T47D (cell line): Measurements from ENCODE around the gene MIXL1.
"Not testable (repeated sequence)": the region's sequence is repeated elsewhere in the genome, so short reads cannot be mapped to it uniquely, and the experiment has no call there.

Source experiments
- DNase-seq, 2 experiments: peaks; one replicate each; pipeline versions ENCODE4 v3.0.0 to v3.0.0-alpha.2; 2011 to 2012; ENCODE audit warnings: low read depth in 1 of 2, low spot score in 1 of 2
- JUND ChIP-seq: IDR thresholded peaks from 2 replicates; pipeline ENCODE4 v1.6.1; 2012; ENCODE audit warnings: low read depth
- in situ Hi-C: cut with HindIII; loops from 2 replicates; pipeline ENCODE4 v1.10.0; 2016; ENCODE audit warnings: low sequenced_read_pairs, low pct_unique_long_range_greater_than_20kb

Gene MIXL1

GRCh38 chr1:226223786-226224244 lies 351 bp downstream of the MIXL1 start:
- no peak for DNase-seq
- in situ Hi-C loops, result no loop called here
- TF ChIP-seq JUND, result no peak

GRCh38 chr1:226226601-226227000 lies 3.1 kb downstream of the MIXL1 start:
- in situ Hi-C loops, result no loop called here
- TF ChIP-seq JUND, result no peak
- DNase-seq, result no peak

GRCh38 chr1:226233293-226233692 lies 9.8 kb downstream of the MIXL1 start:
- TF ChIP-seq JUND, result no peak
- DNase-seq, result no peak
- in situ Hi-C loops, result no loop called here

DNA sequence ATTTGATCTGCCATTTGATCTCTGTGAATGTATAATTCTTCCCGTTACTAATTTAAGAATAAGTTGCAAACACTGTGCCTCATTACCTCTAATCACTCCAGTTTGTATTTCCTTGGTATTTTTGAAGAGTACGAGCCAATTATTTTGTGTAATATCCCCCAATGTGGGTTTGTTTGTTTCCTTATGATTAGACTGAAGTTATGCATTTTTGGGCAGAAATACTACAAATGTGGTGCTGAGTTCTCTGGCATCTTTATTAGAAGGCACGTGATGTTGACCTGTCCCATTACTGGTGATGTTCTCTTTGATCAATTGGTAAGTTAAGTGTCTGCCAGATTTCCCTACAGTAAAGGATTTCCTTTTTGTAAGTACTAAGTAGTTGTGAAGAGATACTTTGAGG lies 10.3 kb downstream of the MIXL1 start:
- no peak for TF ChIP-seq JUND
- no peak for DNase-seq
- in situ Hi-C loops, result no loop called here

GRCh38 chr1:226236826-226237225 lies 13.4 kb downstream of the MIXL1 start:
- DNase-seq, result no peak
- in situ Hi-C loops, result no loop called here
- no peak for TF ChIP-seq JUND

- in situ Hi-C loops, result no loop called here
- no peak for TF ChIP-seq JUND
- no peak for DNase-seq
These were observed 16.0 kb downstream of the MIXL1 start for GRCh38 chr1:226239421-226239820.

GRCh38 chr1:226248091-226248490 lies 24.6 kb downstream of the MIXL1 start:
- in situ Hi-C loops, result no loop called here
- TF ChIP-seq JUND, result no peak
- DNase-seq, result no peak

DNA sequence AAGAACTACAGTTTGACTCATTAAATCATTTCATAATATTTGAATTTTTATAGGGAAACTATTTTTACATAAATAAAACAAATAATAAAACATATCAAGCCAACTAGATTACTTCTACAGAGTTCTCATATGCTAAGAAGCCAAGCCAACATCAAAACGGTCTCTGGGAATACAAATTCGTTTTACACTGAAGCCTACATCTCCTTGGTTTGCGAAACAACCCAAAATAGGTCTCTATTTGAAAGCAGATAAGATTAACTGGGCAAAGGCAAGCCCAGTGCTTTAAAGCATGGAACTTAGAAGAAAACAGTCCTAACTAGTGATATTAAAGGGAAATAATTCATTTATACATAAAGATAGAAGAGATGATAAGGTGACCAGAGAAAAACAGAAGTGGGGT lies 25.3 kb downstream of the MIXL1 start:
- no peak for DNase-seq
- TF ChIP-seq JUND, result no peak
- in situ Hi-C loops, result no loop called here

- in situ Hi-C loops, result no loop called here
- no peak for TF ChIP-seq JUND
- DNase-seq, result no peak
These were observed 27.0 kb downstream of the MIXL1 start for GRCh38 chr1:226250511-226250910.

- DNase-seq, in situ Hi-C loops: not testable (repeated sequence)
These were observed 29.4 kb downstream of the MIXL1 start for GRCh38 chr1:226252841-226253240.

GRCh38 chr1:226253933-226254332 lies 30.5 kb downstream of the MIXL1 start:
- DNase-seq, result no peak
- in situ Hi-C loops, result no loop called here
- no peak for TF ChIP-seq JUND

DNA sequence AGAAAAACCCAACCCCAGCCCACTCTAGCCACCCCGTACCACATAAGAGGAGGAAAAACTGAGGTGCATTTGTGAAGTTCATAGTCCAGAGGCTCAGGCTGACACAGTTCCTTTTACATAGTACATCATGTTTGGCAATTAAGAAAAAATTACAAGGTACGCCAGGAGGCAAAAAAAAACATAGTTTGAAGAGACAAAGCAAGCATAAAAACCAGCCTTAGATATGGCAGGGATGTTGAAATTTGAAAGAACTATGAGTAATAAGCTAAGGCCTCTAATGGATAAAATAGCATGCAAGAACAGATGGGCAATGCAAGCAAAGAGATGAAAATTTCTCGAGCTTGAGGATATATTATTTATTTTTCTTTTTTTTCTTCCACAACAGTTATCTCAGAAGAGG lies 31.9 kb downstream of the MIXL1 start:
- no peak for TF ChIP-seq JUND
- DNase-seq, result no peak
- in situ Hi-C loops, result no loop called here

GRCh38 chr1:226261818-226262217 lies 38.4 kb downstream of the MIXL1 start:
- DNase-seq, result no peak
- in situ Hi-C loops, result no loop called here
- TF ChIP-seq JUND, result no peak

DNA sequence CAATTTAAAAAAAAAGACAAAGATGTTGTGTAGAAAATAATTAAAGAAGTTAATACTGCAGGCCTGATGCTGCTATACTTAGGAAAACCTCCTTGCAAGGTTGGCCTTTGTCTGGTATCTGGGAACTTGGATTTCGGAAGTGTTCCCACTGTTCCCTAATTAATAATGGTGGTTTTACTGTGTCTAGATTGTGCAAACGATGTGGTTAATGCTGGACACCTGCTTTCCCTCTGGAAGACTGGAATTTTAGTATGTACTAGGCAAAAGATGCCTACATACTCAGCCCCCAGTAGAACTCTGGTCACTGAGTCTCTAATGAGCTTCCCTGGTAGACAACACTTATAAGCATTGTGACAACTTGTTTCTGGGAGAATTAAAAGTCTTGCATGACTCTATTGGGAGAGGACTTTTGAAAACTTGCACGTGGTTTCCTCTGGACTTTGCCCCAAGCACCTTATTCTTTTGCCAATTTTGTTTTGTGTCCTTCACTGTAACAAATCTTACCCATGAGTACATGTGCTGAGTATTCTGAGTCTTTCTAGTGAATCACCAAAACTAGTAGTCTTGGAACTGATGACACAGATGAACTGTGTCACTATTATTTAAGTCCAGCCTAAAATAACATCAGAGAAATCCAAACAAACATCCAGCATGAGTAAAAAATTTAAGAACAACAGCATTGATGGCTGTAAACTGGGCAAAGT lies 45.1 kb downstream of the MIXL1 start:
- TF ChIP-seq JUND, result no peak
- DNase-seq, result no peak
- in situ Hi-C loops, result no loop called here

DNA sequence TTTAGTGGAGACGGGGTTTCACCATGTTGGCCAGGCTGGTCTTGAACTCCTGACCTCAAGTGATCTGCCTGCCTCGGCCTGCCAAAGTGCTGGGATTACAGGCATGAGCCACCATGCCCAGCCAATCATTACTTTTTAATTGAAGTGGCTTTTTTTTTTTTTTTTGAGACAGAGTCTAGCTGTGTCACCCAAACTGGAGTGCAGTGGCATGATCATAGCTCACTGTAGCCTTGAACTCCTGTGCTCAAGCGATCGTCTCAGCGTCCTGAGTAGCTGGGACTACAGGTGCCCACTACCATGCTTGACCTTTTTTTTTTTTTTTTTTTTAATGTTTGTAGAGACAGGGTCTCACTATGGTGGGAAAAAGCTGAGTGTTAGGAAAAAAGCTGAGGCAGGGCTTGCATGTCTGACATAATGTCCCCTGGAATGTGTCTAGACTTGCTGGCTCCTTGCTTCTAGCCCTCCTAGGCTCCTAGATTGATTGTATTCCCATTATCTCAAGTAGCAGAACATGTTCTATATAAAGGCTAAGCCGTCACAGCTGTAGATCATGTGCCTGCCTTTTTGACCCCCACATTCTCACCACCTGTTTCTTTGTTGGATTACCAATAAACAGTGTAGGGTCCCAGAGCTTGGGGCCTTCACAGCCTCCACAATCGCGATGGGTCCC lies 48.9 kb downstream of the MIXL1 start:
- in situ Hi-C loops, DNase-seq: not testable (repeated sequence)
